Measurements from ENCODE around the gene SYNE3.

SYNE3 gene

GRCh38 chr14:95503365-95504134, 12.9 kb downstream of the SYNE3 start:
- no peak for DNase-seq

- no peak for DNase-seq
These were observed 14.0 kb downstream of the SYNE3 start for GRCh38 chr14:95502381-95502950.

DNA sequence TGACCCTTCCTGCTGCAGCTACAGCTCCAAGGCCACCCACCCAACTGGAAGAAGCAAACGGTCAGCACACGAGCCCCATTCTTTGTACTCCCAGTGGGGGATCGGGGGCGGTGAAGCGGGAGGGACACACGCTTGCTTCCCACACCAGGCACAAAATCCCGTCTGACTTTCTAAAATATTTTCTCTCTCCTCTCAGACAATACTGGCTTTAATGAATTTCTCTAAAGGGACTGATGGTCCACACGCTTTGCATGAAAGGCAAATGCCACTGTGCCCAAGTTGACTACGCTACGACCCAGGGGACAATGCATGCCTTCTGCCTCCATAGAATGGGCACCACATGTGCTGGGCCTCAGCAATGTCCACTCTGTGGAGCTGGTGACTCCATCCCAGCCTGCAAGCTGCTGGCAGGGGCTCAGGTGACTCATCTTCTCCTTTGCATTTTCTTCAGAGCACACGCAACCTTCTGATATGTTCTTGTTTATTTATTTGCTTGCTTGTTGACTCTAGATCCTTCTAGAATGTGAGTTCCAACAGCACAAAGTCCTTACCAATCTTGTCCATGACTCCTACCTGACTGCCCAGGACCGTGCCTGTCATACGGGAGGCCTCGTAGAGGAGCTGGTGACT, 15.6 kb downstream of the SYNE3 start:
- no peak for DNase-seq

- no peak for DNase-seq
These were observed 16.2 kb downstream of the SYNE3 start for GRCh38 chr14:95500201-95500681.

- DNase-seq = no peak
These were observed 17.1 kb downstream of the SYNE3 start for GRCh38 chr14:95499354-95499750.

DNA sequence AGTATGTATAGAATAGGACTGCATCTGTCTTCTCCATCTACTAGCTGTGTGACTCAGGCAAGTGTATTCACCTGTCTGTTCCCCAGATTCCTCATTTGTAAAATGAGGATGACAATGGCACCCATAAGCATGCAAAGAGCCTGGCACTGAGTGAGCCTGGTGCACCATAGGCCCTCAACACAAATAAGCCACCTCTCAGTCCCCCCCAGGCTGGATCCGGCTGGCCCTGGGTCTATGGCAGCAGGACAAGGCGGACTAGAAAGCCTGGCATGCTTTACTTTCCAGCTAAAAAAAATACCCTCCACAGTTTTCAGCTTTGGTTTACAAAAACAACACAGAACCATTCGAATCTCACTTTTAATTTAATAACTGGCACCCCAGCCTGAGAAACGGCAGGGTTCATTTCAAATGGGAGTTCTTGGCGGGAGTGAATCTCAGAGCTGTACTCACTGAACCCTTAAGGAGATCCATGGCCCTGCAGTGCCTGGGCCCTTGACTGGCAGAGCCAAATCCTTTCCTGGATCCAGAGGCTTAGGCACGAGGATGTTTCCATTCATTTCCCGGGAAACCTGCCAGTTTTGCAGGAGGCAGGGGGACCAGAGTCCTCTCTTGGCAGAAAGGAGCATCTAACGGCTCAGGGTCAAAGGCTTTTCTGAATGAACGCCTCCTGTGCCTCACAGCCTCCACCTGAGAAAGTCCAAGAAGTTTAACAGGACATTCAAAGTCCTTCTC, 17.7 kb downstream of the SYNE3 start:
- DNase-seq = no peak

GRCh38 chr14:95497561-95498011, 18.9 kb downstream of the SYNE3 start:
- DNase-seq = no peak

GRCh38 chr14:95496690-95497259, 19.7 kb downstream of the SYNE3 start:
- no peak for DNase-seq

DNA sequence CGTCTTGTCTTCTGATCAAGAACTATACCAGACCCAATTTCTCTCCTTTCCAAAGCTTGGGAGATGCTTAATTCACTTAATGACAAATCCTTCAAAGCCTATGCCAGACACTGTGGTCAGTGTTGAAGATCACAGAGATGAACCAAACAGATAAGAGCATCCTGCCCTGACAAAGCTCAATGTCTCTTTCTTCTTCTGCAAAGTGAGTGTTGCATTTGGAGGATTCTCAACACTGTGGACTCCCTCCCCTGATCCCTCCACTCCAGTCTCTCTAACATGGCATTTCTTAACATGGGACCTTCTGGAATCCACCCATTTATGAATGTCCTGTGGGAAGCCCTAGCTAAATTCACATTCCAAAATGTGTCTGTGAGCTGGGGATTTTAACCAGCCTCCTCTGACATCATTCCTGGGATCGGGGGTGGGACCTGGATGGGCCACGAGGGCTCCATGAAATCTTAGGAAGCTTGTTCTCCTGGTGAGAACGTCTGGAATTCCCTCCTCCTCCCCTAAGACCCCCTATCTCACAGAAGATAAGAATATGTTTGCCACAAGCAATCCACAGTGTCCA, 20.3 kb downstream of the SYNE3 start:
- no peak for DNase-seq

DNA sequence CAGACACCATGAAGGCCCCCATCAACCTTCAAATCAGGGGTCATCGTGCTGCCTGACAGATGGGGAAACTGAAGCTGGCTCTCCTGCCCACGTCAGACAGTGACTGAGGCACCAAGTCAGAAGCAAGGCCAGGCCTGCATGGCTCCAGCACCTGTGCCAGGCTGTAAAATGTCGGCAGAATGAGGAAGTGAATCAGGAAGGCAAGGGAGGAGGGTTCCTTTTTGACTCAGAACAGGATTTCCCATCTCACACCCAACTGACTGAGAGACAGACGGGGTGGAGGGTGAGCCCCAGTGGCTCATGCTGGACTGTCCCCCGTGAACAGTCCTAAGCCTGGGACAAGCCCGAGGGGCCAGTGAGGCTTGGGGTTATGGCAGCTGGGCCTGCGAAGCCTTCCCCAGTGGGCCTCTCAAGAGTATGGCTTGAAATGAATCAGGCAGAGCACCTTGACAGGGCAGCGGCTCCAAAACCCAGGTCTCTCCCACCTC, 20.9 kb downstream of the SYNE3 start:
- peak; percentile 25 for DNase-seq

DNA sequence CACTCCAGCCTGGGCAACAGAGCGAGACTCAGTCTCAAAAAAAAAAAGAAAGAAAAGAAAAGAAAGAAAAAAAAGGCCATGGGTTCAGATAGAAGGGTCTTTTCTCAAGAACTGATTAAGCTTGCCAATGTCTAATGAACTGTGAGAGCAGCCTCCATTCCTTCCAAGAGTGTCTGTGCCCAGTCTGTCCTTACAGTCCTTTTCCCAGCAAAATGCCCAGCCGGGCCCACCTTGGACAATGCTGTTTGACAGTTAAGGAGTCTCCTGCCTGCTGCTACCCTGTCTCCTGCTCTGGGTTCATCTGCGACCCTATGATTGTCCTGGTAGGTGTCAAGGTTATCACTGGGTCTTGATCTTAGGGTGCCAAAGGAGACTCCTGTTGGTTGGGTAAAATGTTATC, 21.4 kb downstream of the SYNE3 start:
- no peak for DNase-seq

GRCh38 chr14:95494456-95494855, 22.0 kb downstream of the SYNE3 start:
- DNase-seq = no peak

DNA sequence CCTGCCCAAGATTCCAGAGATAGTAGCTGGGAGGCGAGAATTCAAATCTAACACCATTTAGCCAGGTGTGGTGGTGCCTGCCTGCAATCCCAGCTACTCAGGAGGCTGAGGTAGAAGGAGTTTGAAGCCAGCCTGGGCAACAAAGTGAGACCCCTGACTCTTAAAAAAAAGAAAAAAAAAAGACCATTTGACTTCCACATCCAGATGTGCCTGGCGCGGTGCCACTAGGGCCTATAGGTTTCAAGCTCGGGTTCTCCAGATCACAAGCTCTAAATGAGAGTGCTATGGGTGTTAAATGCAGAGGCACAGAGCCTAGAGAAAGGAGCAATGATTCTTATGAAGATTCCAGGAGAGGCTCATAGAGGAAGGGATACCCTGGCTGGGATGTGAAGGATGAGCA, 22.5 kb downstream of the SYNE3 start:
- DNase-seq = no peak

DNA sequence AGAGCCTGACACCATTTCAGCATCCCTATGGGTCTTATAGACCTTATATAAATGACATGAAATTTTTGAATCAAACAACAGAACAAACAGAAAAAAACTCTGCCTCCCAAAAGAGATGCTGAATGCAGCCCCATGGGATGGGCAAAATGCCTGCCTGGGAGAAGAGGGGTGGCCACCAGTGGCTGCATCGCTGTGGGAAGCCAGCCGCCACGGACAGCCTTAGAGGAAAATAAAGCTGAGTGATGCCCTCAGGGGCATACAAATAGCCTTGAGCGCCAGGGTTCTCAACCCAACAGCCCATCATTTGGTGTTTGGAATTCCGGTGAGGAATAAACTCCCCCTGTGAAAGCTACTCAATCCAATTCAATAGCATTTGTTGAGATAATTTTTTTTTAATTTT, 22.9 kb downstream of the SYNE3 start:
- no peak for DNase-seq

GRCh38 chr14:95491936-95492608, 24.4 kb downstream of the SYNE3 start:
- no peak for DNase-seq

DNA sequence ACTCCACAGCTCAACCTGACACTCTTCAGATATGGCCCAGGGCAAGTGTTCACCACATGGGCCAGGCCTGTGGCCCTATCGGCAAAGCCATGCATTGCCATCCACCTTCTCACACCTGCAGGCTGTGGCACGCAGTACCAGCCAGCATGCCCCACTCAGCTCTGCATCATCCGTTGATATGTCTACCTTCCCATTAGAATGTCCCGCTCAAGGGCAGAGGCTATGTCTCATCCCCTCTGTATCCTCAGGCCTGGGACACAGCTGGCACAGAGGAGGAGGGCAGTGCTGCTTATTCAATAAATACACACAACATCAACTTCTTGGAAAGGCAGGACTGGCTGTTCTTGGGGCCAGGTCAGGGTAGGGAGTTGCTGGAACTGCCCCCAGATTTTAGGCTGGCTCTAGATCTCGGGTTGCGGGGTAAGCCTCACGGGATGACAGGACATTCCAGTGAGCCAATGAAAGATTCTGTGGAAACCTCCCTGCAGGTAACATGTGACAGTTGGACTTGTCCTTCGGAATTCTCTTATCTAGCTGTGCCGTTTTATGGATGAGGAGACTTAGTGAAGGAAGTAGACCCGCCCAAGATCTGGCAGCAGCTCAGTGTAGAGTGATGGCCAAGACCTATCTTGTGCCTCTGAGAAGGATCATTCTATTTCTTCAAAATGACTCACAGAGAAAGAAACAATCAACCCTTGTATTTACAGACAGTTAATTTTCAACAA, 25.6 kb downstream of the SYNE3 start:
- DNase-seq = no peak

- DNase-seq = no peak
These were observed 26.3 kb downstream of the SYNE3 start for GRCh38 chr14:95490138-95490509.

GRCh38 chr14:95489214-95490137, 27.0 kb downstream of the SYNE3 start:
- no peak for DNase-seq

DNA sequence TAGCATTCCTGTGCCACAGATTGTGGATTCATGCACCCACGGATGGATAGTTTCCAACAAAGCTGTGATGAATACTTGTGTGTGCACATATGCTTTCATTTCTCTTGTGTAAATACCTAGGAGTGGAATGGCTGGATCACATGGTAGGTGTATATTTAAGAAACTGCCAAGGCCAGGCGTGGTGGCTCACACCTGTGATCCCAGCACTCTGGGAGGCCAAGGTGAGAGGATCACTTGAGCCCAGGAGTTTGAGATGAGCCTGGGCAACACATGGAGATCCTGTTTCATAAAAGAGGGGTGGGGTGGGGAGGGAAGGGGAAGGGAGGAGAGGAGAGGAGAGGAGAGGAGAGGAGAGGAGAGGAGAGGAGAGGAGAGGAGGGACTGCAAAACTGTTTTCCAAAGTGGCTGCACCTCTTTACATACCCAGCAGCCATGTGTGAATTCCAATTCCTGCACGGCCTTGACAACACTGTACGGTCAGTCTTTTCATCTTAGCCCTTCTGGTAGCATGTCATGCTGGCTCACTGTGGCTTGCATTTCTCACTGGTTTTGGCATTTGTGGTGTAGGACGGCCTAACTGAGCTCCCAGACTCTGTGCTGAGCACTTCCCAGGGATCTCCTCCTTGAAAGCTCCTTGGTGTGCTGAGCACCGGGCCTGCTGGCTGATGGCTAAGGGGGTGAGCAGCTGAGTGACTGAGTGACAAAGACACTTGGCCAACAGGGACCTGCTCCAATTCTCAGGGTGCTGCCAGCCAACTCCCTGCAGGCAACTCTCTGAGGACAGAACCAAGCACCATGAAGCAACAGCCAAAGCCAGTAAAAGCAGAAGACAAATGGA, 27.9 kb downstream of the SYNE3 start:
- DNase-seq = no peak

Measured in stimulated activated CD4-positive, alpha-beta T cell treated with anti-CD3 and anti-CD28 coated beads, Interleukin-4, amount 100 ng/mL, for 24 hours (primary cell).